Measurements from ENCODE around the gene TBC1D4.

- no peak for TF ChIP-seq POLR2A (IDR thresholded peaks at IDR 0.05)
- no peak for TF ChIP-seq CTCF (IDR thresholded peaks at IDR 0.05)
Observed at GRCh38 chr13:75296641-75297040, 185.3 kb downstream of the TBC1D4 start.
